ENCODE results near the gene SPATA21.
"Not testable (repeated sequence)": the region's sequence is repeated elsewhere in the genome, so short reads cannot be mapped to it uniquely, and the experiment has no call there.

The SPATA21 gene

GRCh38 chr1:16456151-16456550 is 18.9 kb upstream of the SPATA21 start:
- in situ Hi-C loops (cut with HindIII; ENCODE audit: low pct_ligation_motif_present, low pct_unique_long_range_greater_than_20kb, low sequenced_read_pairs); DNase-seq: not testable (repeated sequence)

DNA sequence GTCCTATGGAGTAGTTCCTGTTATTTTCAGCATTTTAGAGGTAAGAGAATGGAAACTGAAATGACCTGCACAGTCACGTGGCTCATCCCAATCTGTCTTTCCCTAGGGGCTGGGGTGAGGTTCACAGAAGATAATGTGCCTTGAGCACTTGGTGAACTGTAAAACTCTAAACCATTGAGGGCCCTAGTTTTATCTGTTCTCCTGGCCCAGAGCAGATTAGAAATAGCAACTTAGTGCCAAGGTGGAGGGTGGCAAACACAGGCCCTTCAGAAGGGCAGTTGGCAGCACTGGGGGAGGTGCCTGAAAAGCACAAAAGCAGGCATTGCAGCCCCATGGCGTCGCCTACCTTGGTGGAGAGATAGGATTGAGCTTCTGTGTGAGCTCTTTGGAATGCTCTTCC is 17.7 kb upstream of the SPATA21 start:
- DNase-seq; in situ Hi-C loops (cut with HindIII; ENCODE audit: low pct_ligation_motif_present, low pct_unique_long_range_greater_than_20kb, low sequenced_read_pairs): not testable (repeated sequence)

- no peak for DNase-seq
- in situ Hi-C loops (cut with HindIII; ENCODE audit: low pct_ligation_motif_present, low pct_unique_long_range_greater_than_20kb, low sequenced_read_pairs), result no loop called here
Observed at GRCh38 chr1:16451841-16452528, 14.8 kb upstream of the SPATA21 start.

GRCh38 chr1:16450863-16451481 is 13.7 kb upstream of the SPATA21 start:
- in situ Hi-C loops (cut with HindIII; ENCODE audit: low pct_ligation_motif_present, low pct_unique_long_range_greater_than_20kb, low sequenced_read_pairs), result no loop called here

DNA sequence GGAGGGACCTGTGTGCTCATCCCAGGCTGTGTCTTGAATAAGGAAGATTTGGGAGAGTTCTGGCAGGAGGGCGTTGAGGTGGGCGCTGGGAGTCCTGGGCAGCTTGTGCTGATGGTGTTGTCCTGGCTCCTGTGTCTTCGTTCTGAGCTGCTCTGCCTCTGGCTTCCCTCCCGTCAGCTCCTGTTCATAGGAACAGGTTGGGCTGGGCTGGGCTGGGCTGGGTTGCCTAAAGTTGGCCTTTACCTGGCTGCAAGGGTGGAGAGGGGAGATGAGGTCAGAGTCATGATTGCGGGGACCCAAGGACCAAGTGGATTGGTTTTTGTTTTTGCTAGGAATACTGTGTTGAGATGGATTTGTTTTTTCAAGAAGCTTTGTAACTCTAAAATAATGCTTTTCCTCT is 12.4 kb upstream of the SPATA21 start:
- in situ Hi-C loops (cut with HindIII; ENCODE audit: low pct_ligation_motif_present, low pct_unique_long_range_greater_than_20kb, low sequenced_read_pairs), result no loop called here

More at GRCh38 chr1:16450863-16451481, 13.7 kb upstream of the SPATA21 start:
- DNase-seq, result no peak

GRCh38 chr1:16449065-16449464 is 11.8 kb upstream of the SPATA21 start:
- in situ Hi-C loops (cut with HindIII; ENCODE audit: low pct_ligation_motif_present, low pct_unique_long_range_greater_than_20kb, low sequenced_read_pairs), result no loop called here
- DNase-seq, result no peak

More for the DNA sequence above, 12.4 kb upstream of the SPATA21 start:
- DNase-seq, result no peak

DNA sequence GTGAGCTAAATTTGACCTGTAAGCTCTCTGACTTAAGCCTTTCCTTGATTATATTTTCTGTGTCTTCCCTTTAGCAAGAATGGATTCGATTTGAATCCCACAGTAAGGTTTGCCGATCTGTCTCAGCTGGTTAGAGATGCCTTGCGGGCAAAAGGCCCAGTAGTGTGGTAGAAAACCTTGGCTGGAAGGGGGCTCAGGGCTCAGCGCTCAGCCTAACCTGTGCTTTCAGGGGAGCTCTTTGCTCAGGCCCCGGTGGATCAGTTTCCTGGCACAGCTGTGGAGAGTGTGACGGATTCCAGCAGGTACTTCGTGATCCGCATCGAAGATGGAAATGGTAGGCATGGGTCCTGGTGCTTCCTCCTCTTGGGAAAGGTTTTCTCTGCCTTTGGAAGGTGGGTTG is 10.4 kb upstream of the SPATA21 start:
- in situ Hi-C loops (cut with HindIII; ENCODE audit: low pct_ligation_motif_present, low pct_unique_long_range_greater_than_20kb, low sequenced_read_pairs), result no loop called here
- no peak for DNase-seq

GRCh38 chr1:16446116-16446515 is 8.9 kb upstream of the SPATA21 start:
- no peak for DNase-seq
- in situ Hi-C loops (cut with HindIII; ENCODE audit: low pct_ligation_motif_present, low pct_unique_long_range_greater_than_20kb, low sequenced_read_pairs), result no loop called here

DNA sequence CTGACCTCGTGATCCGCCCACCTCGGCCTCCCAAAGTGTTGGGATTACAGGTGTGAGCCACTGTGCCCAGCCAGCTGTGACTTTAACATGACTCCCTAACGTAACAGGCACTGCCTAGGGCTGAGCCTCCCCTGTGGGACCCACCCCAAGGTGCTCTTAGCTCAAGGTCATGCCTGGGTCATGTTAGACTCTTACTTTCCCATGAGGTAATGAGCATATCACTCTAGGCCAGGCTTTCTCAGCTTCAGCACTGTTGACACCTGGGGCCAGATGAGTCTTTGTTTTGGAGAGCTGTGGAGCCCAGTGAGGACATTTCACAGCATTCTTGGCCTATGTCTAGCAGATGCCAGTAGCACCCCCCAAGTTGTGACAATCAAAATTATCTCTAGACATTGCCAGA is 7.8 kb upstream of the SPATA21 start:
- in situ Hi-C loops (cut with HindIII; ENCODE audit: low pct_ligation_motif_present, low pct_unique_long_range_greater_than_20kb, low sequenced_read_pairs), result no loop called here
- no peak for DNase-seq

- in situ Hi-C loops (cut with HindIII; ENCODE audit: low pct_ligation_motif_present, low pct_unique_long_range_greater_than_20kb, low sequenced_read_pairs), result no loop called here
Observed at GRCh38 chr1:16443975-16444770, 6.9 kb upstream of the SPATA21 start.

GRCh38 chr1:16442941-16443340 is 5.7 kb upstream of the SPATA21 start:
- no peak for DNase-seq

More at GRCh38 chr1:16443975-16444770, 6.9 kb upstream of the SPATA21 start:
- no peak for DNase-seq

DNA sequence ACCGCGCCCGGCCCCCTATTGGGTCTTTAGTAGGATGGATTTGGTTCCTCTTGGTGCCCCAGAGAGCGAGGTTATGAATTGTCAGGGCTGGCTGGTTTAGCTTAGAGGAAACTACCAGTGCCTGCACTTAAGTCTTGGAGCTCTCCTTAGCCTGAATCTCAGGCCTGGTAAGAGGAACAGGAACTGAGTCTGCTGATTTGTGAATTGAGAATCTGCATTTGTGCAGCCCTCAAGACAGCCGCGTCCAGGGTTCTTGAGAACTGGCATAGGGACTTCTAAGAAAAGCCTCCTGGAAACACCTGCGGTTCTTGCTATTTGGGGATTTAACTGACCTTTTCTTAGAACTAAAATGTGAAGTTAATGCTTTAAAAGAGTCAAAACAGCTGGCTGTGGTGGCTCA is 5.0 kb upstream of the SPATA21 start:
- no peak for DNase-seq
- in situ Hi-C loops (cut with HindIII; ENCODE audit: low pct_ligation_motif_present, low pct_unique_long_range_greater_than_20kb, low sequenced_read_pairs), result no loop called here

More at GRCh38 chr1:16442941-16443340, 5.7 kb upstream of the SPATA21 start:
- in situ Hi-C loops (cut with HindIII; ENCODE audit: low pct_ligation_motif_present, low pct_unique_long_range_greater_than_20kb, low sequenced_read_pairs), result no loop called here

- in situ Hi-C loops (cut with HindIII; ENCODE audit: low pct_ligation_motif_present, low pct_unique_long_range_greater_than_20kb, low sequenced_read_pairs), result no loop called here
- peak; percentile 19 for DNase-seq
Observed at GRCh38 chr1:16441282-16441665, 4.0 kb upstream of the SPATA21 start.

- DNase-seq, result peak; percentile 88
- in situ Hi-C loops (cut with HindIII; ENCODE audit: low pct_ligation_motif_present, low pct_unique_long_range_greater_than_20kb, low sequenced_read_pairs), result no loop called here
Observed at GRCh38 chr1:16440470-16441281, 3.5 kb upstream of the SPATA21 start, which contains the start of gene NECAP2. TSS of gene NECAP2 (plus strand) at chr1:16440724. CDS start at chr1:16440762, 38 bp downstream.

- in situ Hi-C loops (cut with HindIII; ENCODE audit: low pct_ligation_motif_present, low pct_unique_long_range_greater_than_20kb, low sequenced_read_pairs), result no loop called here
Observed at GRCh38 chr1:16440131-16440469, 2.9 kb upstream of the SPATA21 start.

DNA sequence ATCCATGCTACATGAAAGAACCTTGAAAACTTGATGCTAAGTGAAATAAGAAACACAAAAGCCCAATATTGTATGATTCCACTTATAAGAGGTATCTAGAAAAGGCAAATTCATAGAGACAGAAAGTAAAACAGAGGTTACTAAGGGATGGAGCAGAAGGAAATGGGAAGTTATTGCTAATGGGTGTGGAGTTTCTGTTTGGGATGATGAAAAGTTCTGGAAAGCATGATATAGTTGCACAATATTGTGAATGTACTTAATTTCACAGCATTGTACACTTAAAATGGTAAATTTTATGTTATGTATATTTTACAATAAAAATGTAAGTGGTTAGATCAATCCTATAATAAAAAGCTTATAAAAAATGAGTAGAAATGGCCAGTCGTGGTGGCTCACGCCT is 1.7 kb upstream of the SPATA21 start:
- in situ Hi-C loops (cut with HindIII; ENCODE audit: low pct_ligation_motif_present, low pct_unique_long_range_greater_than_20kb, low sequenced_read_pairs), result no loop called here
- DNase-seq, result no peak

More at GRCh38 chr1:16440131-16440469, 2.9 kb upstream of the SPATA21 start:
- DNase-seq, result peak; percentile 2

DNA sequence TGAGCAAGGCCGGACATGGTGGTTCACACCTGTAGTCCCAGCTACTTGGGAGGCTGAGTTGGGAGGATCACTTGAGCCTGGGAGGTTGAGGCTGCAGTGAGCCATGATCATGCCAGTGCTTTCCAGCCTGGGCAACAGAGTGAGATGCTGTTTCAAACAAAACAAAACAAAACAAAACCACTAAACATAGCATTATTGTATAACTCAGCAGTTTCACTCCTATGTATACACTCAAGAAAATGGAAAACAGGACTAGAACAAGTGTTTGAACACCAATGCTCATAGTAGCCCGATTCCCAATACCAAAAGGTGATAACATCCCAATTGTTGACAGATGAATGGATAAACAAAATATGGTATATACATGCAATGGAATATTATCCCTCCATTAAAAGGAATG is 1.3 kb upstream of the SPATA21 start:
- DNase-seq, result no peak
- in situ Hi-C loops (cut with HindIII; ENCODE audit: low pct_ligation_motif_present, low pct_unique_long_range_greater_than_20kb, low sequenced_read_pairs), result no loop called here

DNA sequence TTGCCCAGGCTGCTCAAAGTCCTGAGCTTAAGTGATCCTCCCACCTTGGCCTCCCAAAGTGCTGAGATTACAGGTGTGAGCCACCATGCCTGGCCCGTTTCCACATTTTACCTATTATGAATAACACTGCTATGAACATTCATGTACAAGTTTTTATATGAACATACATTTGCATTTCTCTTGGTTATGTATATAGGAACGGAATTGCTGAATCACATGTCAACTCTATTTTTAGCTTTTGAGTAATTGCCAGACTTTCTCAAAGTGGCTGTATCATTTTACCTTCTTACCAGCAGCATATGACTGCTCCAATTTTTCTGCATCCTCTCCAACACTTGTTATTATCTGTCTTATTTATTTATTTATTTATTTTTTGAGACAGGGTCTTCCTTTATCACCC is 2.7 kb downstream of the SPATA21 start:
- in situ Hi-C loops (cut with HindIII; ENCODE audit: low pct_ligation_motif_present, low pct_unique_long_range_greater_than_20kb, low sequenced_read_pairs), result no loop called here
- no peak for DNase-seq

- no peak for DNase-seq
- in situ Hi-C loops (cut with HindIII; ENCODE audit: low pct_ligation_motif_present, low pct_unique_long_range_greater_than_20kb, low sequenced_read_pairs), result no loop called here
Observed at GRCh38 chr1:16434007-16434406, 3.2 kb downstream of the SPATA21 start.

Data from ACHN (cell line).